T-helper 1 cell (primary cell): ENCODE data around the gene SLC9A3.

Source experiments
- DNase-seq, 5 donors: peaks; one replicate each; pipeline ENCODE4 v3.0.0-alpha.2; 2012 to 2020

The SLC9A3 gene

DNA sequence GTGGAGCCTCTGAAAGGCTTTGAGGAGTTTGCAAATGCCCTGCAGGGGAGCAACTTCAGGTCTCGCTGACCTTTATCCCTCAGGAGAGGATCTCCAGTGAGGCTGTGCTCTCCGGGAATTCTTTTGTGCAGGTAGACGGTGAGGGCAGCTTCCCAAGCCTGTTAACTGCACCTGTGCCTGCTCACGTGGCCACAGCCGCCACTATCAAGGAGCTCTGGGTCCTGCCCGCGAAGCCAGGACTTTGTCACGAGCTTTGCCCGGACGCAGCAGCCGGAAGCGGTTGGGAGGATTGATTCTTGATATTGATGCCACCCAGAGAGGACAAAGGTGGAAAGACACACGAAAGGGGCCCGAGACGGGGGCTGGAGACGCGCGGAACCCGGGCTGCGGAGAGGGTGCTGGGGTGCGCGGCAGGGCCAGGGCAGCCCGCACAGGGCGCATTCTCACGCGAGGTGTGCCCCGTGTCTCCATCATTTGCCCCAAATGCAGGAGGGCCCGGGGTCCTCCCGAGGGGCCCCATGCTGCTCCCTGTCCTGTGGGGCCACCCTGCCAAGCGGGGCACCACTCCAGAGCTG, 18.2 kb downstream of the SLC9A3 start:
- no peak for DNase-seq

DNA sequence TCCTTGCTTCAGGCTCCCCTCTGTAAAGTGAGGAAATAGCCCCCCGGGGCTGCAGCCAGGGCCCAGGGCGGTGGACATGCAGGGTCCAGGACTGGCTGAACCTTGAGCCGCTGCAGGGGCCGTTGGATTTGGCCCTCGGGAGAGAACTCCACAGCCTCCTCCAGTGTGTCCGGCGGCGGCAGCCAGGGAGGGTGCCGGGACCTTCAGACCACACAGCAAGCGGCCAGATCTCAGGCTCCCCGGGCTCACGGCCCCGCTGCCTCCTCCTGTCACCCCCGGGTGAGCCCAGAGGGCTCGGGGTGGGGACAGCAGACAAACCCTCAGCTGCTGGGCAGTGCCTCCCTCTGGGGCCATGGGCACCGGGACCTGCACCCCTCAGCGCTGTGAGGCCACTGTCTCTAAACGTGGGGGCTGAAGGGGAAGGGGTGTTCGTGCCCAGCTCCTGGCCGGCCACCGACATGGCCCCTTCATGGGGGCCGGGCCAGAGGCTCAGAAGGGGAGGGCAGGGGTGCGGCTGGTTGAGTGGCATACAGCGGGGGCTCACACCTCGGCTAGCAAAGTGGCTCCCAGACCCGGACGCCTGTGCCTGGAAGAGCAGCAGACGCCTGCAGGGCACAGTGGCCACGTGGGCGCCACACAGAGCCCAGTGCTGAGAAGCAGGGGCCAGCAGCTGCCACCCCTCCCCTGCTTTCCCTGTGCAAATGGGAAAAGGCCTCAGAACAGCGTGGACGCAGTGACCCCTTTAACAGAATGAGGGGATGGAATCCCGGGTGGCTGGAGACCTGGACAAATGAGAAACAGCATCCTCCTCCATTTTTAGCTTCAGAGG, 19.7 kb downstream of the SLC9A3 start:
- no peak for DNase-seq

DNA sequence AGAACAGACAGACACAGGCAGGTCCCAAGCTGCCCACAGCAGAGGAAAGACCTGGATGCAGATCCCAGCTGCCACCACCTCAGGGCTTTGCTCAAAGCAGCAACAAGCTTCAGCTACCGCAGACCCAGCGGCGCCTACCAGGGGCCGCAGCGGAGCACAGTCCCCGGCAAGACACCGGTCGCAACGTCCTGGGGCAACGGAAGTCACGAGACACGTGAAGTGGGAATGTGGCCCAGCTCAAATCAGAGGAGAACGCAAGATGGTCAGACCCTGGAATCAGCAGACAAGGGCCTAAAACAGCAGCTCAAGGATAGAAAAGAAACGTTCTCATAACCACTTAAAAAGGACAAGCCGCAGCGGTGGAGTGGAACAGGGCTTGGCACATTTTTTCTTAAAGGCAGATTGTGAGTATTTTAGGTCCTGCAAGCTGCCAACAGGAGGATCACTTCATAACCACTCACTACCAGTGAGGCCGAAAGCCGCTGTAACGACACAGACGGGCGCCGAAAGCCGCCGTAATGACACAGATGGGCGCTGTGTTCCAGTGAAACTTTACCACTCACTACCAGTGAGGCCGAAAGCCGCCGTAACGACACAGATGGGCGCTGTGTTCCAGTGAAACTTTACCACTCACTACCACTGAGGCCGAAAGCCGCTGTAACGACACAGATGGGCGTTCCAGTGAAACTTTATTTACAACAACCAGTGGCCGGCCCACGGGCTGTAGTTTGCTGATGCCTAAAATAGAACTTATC, 21.7 kb downstream of the SLC9A3 start:
- no peak for DNase-seq

DNA sequence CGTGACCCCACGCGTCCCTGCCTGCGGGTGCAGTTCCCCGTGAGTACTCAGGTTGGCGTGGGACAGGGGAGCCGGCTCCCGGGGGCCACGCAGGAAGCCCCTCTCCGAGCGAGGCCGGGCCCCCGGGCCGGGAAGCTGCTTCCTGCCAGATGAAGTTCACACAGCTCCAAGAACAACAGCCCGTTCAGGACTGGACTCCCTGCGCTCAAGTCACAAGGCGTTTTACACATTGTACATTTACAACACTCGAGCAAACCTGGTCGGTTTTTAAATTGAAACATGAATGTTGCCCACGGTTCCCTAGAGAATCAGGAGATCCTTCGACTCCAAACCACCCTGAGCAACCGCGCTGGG, 22.4 kb downstream of the SLC9A3 start:
- no peak for DNase-seq

DNA sequence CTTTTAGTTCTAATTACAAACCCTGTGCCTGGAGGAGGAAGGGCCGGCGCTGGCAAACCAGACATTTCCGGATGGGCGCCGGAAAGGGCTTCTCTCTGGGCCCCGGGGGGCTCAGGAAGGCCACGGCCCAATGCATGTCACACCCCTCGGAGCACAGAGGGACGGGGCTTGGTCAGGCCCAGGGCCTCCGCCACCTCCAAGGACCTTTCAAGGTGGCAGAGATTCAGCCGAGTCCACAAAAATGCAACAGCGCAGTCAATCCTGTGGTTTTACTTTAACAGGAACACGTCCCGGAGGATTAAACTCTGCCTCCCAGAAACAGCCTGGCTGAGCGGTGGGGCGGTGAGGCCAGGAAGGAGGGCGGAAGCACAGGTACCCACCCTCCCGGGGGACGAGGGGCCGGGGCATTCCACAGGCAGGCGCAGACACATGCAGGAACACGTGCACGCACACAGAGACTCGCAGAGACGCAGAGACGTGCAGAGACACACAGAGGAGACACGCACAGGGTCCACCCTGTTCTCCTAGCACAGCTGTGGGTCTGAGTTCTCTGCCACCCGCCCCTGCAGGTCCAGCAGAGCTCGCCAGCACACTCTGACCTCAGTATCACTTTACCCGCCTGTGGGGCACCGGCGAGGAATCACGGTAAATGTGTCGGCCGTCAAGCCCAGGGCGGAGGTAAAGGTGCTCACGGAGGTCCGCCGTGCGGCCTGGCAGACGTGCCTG, 23.0 kb downstream of the SLC9A3 start:
- DNase-seq = no peak

DNA sequence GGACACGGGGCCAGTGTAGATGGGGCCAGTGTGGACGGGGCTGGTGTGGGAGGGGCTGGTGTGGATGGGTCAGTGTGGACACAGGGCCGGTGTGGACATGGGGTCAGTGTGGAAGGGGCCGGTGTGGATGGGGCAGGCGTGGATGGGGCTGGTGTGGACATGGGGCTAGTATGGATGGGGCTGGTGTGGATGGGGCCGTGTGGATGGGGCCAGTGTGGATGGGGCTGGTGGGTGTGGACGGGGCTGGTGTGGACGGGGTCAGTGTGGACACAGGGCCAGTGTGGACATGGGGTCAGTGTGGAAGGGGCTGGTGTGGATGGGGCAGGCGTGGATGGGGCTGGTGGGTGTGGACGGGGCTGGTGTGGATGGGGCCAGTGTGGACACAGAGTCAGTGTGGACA, 23.8 kb downstream of the SLC9A3 start:
- DNase-seq = no peak

DNA sequence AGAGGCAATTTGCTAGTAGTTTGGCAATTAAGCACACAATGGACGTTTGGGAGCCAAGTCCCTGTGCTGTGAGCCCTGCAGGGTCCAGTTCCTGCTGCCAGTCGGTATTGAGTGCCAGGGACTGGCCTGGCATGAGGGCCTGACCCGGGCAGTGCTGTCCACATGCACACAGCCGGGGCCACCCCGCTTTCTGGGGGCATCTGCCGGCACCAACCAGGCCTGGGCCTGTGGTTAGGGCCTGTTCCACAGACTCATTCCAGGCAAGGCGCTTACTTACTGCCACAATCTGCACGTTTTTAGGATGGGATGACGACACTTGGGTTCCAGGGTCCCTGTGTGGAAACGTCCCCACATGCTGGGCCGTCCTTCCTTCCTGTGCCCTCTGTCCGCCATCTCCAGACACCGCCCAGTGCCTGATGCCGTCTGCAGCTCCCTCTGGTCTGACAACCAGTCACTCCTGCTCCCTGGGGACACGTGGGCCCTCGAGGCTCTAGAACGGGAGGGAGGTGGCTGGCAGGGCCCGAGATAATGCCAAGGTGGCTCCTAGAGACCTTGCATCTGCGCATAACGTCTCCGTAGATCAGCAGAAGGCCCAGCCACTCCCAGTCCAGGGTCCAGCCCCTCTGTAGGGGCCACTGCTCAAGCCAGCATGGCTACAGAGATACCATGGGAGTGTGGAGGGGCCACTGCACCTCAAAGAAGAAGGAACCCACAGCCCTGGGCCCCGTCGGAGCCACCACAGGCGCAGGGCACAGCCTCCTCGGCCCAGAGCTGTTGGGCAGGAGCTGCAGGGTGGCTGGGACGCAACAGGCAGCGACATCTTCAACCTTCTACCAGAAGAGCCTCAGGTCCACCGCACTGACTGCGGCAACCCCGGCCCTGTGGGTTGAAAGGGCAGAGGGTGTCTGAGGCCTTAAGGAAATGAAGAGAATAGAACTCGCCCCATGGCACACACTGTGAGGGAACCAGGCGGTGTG, 24.7 kb downstream of the SLC9A3 start:
- DNase-seq = no peak

DNA sequence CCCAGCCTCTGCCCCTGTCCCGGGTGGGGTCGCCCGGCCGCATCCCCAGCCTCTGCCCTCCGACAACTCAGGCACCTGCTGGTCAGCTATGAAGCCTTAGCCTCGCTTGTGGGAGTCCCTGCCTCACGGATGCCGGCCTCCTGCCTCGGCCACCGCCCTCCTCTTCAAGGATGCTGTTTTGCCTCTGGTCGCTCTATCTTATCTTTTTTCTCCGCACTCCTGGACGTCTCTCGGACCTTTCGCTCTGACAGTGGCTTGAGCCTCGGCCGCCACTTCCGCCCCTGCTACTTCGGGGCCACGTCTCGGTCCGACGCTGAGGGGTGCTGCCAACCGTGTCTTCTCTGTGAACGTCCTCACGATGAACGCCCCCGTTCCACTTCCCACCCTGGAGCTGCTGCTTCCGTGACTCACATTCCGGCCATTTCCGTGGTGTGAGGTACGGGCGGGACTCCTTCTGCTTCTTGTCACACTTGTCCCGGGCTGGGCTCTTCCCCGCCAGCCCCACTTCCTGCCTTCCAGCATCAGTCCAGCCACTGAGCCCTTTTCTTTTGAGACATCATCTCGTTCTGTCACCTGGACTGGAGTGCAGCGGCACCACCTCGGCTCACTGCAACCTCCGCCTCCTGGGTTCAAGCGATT, 26.3 kb downstream of the SLC9A3 start:
- no peak for DNase-seq

DNA sequence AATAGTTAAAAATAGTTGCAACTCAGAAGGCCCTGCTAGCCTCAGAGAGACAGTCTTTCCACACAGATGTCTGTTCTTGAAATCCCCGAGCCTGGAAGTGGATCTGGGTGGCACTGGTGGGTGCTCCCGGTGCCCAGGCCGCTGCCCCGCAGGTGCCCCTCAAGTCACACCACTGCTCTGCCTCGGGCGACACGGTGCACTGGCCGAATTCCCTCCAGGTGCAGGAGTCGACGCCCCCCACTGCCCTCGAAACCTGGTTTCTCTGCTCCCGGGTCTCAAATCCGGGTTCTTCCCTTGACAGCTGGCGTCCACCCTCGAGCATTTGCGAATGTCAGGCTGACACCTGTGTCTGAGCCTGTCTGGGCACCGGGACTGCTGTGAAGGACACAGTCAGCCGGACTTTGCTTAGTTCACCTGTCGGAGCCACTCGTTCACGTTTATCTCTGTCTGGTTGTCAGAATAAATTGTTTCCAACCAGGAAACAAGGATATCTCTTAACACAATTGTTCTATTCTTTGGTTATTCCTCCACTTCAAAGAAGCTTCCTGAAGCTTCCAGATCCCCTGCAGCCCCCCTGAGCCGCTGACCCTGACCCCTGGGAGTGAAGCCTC, 27.1 kb downstream of the SLC9A3 start:
- no peak for DNase-seq

DNA sequence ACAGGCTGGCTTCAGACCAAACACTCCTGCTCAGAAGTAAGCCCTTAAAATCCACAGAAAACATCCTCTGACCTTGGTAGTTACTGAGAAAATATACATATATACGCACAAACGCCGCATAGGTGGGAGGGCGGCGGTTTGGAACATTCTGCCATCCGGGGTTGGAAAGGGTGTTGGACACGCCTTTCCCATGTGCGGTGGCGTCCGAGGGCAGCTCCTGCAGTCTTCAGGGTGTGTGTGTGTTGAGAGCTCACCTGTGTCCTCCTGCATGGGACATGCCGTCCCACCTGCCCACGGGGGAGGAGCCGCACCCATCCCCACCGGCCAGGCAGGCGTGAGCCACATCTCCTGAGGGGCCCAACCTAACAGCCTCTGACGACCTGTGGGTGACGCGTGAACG, 28.2 kb downstream of the SLC9A3 start:
- DNase-seq = no peak

DNA sequence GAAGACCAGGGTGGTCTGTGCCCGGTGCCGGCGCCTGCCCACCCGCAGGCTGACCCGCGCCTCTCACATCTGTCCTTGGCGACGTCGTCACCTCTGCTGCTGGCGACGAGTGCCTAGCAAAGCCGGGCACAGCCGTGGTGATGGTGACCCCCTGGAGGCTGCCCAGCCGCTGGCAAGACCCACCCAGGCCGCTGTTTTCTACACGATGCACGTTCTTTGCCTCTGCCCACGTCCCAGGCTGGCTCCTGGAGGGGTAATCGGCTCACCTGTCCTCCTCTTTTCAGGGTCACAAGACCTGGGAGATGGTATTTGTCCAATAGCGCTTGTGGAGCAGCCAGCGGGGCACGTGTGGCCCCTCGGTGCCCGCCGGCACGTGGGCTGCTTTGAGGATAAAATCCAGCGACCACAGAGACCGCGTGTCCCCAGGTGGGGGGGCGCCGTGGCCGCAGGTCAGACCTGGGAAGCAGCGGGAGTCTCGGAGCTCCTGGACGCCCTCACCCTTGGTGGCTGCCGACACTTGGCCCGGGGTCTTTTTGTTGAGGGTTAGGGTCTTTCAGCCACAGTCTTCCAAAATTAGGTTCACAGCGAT, 29.5 kb downstream of the SLC9A3 start:
- no peak for DNase-seq

DNA sequence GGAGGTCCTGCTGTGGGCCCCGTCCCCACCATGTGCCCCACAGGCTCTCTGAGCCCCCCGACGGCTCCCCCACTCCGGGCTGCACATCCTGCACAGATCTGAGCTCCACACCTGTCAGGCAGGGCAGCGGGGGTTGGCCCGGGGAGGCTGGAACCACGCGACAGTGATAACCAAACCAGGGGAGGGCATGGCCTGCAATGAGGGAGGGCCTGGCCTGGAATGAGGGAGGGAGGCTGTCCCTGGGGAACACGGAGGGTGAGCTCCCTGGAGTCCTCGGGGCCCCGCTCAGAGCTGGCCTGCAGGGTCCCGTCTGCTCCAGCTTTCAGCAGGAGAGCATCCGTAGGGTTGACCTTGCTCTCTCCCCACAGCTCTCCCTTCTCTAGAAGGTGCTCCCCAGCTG, 30.5 kb downstream of the SLC9A3 start:
- no peak for DNase-seq

DNA sequence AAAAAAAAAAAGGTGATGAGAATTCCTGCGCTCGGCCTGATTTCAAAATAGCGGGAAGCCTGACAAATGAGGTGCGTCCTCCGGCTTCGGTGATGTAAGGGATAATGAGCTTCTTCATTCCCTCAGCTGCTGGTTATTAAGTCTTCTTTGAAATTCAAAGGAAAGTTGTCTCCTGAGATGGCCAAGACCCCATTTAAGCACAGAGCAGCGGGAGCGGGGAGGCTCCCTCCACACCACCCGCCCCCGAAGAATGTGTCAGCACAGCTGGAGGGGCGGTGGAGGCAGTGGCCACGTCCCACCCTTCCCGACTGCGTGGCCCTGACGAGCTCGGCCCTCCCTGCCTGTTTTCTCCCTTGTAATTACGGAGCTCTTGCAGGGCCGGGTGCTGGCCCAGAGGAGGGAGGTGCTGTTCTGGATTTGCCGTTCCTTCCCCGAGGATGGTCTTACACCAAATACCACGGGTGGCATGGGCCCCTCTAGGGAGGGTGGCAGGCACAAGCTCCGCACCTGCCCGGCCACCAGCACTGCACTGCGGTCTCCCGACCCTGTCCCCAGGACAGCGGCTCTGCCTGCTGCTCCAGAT, 31.0 kb downstream of the SLC9A3 start:
- no peak for DNase-seq

DNA sequence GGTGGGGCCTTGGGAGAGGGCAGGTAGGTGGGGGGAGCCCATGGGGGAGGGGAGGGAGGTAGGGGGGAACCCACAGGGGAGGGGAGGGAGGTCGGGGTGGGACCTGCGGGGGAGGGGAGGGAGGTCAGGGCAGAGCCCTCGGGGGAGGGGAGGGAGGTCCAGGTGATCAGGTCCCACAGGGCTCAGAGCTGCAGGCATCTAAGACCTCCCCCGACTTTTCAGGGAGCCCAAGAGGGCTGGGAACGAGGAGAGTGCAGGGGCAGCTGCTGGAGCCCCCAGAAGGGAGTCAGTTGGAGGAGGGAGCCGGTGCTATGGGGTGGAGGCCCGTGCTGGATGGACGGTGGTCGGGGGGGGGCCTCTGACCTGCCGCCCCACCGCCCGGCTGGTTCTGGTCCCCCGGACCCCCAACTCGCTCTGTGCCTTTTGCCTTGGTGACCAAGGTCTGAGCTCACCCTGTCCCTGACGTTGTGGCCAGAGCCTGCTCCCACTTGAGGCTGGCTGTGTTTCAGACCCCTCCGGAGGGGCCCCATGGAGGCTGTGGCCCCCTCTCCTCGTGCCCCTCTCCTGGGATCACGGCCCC, 31.8 kb downstream of the SLC9A3 start:
- DNase-seq = no peak

DNA sequence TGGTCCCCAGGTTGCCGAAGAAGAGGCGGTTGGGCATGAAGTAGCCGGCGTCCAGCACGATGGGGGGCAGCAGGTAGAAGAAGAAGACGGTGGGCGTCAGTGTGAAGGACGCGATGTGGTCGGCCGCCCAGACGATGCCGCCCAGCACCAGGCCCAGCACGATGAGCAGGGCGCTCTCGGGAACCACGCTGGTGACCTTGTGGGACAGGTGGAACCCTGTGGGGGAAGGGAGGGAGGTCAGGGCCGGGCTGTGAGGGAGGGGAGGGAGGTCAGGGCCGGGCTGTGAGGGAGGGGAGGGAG, 32.4 kb downstream of the SLC9A3 start:
- DNase-seq = no peak

DNA sequence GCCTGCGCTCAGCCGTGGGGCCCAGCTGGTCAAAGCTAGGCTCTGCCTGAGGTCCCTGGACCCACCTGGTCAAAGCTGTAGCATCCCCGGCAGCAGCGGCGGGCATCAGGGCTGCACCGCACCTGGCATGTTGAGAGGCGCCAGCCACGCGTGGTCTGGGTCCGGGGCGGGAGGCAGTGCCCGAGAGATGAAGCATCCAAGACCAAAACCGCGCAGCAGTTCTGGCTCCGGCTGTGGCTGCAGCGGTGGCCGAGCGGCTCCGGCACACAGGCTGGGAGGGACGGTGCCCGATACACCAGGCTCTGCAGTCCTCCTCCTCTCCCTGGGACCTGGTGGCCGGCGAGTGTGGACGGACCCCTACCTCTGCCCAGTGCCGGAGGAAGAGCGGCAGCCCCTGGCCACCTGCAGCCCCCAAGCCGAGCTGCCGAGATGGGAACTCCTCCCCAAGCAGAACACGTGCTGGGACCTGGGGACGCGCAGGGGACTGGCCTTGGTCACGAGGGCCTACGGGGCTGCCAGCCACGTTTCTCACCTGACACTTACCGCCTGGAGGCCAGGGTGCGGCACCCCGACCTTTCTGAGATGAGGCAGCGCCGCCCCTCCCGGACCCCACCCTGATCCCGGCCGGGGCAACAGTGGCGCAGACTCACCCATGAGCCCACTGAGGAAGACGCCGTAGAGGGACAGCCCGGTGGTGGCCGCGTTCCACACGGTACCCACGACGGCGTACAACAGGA, 33.0 kb downstream of the SLC9A3 start:
- DNase-seq = no peak

DNA sequence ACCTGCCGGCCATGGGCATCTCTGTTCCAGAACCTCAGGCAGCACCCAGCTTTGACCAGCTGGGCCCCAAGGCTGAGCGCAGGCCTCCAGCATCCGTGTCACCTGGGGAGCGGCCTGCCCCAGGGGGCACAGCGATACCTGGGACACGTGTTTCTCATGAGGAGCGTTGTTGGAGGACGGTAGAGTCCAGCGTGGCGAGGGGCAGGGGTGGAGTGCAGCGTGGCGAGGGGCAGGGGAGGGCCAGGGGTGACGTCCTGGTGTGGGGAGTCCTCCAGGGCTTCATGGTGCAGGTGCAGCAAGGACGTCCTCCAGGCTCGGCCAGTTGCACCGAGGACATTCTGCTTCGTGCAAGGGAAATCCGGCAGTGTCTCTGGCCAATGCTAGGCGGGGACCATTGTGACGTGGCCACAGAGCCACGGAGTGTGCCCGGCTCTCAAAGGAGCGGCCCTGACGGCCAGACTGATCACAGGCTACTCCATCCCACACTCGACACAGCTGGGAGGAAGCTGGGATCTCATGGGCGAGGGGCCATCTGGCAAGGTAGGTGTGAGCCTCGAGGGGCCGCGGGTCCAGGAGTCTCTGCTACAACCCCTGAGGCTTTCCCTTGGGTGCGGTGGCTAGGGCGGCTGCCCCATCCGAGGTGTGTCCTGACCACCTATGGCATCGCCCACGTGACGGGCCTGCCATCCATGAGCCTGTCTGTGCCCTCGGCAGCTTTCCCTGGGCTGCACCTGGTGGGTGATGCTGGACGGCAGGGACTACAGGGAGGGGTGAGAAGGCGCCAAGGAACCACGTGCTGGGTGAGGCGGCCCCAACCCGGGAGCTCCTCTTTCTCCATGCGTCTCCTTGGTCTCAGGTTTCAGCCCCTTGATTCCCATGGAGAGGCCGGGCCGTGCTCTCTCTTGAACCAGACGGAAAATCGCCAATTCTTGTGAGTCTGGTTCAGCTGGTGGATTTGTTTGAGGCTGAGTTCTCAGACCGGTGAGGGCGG, 33.8 kb downstream of the SLC9A3 start:
- no peak for DNase-seq

DNA sequence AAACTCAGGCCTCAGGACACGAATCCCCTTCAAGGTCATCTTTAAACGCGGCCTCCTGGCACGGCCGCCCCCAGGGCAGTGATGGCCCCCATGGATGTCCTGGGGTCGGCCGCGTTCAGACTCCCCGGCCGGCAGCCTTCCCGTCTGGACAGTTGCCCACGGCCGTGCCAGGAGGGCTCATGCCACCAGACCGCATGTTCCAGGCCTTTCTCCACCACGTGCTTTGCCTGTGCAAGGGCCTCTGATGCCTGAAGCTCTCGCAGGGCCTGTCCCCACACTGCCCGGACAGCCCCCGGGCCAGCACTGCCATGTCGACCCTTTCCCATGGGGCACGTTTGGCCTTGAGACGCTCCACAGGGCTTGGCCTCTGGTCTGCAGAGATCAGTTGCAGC, 34.6 kb downstream of the SLC9A3 start:
- no peak for DNase-seq
